Lung microvascular endothelial cell (primary cell): Measurements from ENCODE around the gene PNMA8B. TPM values are rescaled to one million over a fixed set of nuclear protein-coding genes. Genes with fewer than 3 reads are reported as not detected.
"Not testable (repeated sequence)": the region's sequence is repeated elsewhere in the genome, so short reads cannot be mapped to it uniquely, and the experiment has no call there.

Experiments
- DNase-seq, 2 donors: peaks; one replicate each; pipeline versions ENCODE4 v3.0.0 to v3.0.0-alpha.2; 2010; ENCODE audit warnings: low read depth in 2 of 2
- total RNA-seq: library from RNA; depleted of rRNA; stranded (reverse); fragments of >200 nt; gene quantifications from 2 replicates; pipeline ENCODE4 v1.2.1, GENCODE V29; 2014

PNMA8B gene, protein sequence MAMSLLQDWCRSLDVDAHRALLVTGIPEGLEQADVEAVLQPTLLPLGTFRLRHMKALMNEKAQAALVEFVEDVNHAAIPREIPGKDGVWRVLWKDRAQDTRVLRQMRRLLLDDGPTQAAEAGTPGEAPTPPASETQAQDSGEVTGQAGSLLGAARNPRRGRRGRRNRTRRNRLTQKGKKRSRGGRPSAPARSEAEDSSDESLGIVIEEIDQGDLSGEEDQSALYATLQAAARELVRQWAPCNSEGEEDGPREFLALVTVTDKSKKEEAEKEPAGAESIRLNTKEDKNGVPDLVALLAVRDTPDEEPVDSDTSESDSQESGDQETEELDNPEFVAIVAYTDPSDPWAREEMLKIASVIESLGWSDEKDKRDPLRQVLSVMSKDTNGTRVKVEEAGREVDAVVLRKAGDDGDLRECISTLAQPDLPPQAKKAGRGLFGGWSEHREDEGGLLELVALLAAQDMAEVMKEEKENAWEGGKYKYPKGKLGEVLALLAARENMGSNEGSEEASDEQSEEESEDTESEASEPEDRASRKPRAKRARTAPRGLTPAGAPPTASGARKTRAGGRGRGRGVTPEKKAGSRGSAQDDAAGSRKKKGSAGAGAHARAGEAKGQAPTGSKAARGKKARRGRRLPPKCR
- under 0.01 TPM in 2 replicates for total RNA-seq

DNA sequence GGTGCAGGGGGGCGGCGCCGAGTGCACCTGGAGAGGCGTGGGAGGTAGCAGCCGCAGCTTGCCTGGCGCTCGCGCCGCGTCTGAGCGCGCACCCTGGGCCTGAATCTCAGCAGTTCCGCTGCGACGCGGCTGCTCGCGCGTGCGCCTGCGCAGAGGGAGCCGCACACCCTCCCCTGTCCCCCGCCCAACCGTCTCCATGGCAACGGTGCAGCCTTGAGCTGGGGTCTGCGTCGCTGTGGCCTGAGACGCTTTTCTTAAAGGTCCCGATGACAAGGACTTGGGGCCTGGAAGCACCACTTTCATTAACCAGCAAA, at the start of gene PNMA8B:
Gene PNMA8B, minus strand, starts transcription at position 82 of the 314 bp plus-strand sequence. CDS start 402 bp downstream, outside the sequence.
- peak in 1 of 2 donors; percentile 28 for DNase-seq

DNA sequence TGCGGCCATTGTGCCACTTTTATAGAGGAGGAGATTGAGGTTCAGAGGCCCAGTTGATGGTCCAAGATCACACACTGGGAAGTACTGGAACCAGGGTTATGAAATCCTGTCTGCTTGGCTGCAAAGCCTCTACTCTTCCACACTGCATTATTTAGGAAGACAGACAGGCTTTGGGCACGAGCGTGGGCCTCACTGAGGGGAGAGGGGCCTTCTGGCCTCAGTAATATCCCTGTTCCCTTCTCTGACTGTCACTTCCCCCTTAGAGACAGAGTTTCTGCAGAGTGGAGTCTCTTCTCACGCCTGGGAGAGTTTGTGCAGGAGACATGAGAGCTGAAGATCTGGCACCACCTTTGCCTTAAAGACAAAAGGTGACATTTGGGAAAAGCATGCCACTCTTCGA, 49.0 kb upstream of the PNMA8B start:
- DNase-seq = no peak

DNA sequence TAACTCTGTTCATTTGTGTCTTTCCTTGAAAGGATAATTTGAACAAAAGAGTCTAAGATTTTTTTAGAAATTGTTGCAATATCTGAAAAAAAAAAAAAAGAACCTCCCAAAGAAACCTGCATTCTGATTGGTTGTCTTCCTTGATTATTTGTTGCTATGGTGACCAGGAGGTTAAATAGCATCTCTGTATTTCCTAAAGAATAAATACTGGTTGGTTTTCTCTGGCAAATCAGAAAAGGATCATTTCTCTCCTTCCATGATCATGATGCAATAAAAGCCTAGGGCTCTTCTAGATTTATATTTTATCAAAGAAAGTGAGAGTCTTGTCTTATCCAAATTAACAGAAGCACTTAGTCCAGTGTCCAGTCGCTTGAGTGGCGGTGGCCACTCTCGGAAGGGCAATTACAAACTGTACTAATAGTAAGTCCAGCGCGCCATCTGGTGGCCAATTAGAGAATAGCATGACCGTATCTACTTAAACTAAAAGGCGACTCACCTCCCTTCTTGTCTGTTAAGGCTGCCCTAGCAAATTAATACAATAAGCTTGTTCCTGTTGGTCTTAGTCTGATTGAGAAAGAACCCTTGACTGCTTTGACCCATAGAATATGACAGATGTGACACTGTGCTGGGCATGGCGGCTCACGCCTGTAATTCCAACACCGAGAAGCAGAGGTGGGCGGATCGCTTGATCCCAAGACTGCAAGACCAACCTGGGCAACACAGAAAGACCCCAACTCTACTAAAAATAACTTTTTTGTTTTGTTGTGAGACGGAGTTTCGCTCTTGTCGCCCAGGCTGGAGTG, 47.0 kb upstream of the PNMA8B start:
- DNase-seq = peak; percentile 90 to 91

DNA sequence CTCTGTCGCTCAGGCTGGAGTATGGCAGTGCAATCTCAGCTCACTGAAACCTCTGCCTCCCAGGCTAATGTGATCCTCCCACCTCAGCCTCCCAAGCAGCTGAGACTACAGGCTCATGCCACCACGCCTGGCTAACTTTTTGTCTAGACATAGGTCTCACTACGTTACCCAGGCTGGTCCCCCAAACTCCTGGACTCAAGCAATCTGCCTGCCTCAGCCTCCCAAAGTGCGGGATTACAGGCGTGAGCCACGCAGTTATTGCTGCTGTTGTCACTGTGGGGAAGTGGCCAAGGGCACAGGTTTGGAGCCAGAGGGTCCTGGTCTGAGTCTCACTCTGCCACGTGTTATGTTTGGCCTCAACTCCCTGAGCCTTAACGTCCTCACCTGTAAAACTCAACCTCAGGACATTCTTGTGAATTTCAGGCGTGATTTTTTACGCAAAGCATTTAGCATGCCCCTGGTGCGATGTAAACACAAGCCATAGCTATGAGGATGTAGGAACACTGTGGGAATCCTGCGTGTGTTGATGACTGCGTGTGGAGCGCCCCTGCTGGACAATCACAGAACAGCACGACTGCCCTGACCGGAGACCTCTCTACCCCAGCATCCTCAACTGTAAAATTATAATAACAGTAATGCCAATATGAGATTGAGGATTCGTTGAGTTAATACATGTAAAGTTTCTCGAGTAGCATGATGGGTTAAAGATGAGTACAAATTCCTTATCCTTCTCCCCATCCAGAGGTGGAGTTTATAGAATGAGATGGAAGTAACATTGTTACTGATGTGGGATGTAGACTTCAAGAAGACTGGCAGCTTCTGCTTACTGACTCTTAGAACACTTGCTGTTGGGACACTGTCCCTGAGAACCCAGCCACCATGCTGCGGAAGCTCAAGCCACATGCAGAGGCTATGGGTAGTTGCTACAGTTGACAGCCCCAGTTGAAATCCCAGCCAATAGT, 41.8 kb upstream of the PNMA8B start:
- peak; percentile 46 to 62 for DNase-seq

DNA sequence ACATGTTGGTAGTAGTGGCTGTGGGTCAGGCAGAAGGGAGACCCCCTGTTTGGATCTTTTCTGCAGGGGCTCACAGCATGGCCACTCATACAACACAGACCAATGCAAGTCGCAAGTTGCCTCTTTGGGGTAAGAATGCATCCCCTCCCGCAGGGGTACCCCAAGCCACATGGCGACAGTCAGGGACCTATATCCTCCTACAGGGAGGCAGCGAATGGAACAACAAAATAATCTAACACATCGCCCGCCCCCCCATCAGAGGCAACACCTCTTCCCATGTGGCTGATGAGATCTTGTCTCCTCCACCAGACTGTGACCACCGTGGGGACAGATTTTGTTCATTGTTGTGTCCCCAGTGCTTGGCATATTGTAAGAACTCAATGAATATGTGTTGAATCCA, 40.7 kb upstream of the PNMA8B start:
- no peak for DNase-seq

DNA sequence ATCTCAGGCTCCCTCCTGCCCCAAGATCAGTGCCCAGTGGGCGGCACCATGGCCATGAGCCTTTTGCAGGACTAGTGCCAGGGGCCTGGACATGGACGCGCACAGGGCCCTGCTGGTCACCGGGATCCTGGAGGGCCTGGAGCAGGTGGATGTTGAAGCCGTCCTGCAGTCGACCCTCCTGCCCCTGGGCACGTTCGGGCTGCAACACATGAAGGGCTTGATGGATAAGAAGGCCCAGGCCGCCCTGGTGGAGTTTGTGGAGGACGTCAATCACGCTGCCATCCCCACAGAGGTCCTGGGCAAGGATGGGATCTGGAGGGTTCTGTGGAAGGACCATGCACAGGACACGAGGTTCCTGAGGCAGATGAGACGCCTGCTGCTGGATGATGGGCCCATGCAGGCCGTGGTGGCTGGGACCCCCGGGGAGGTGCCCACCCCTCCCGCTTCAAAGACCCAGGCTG, 38.0 kb upstream of the PNMA8B start:
- no peak for DNase-seq

DNA sequence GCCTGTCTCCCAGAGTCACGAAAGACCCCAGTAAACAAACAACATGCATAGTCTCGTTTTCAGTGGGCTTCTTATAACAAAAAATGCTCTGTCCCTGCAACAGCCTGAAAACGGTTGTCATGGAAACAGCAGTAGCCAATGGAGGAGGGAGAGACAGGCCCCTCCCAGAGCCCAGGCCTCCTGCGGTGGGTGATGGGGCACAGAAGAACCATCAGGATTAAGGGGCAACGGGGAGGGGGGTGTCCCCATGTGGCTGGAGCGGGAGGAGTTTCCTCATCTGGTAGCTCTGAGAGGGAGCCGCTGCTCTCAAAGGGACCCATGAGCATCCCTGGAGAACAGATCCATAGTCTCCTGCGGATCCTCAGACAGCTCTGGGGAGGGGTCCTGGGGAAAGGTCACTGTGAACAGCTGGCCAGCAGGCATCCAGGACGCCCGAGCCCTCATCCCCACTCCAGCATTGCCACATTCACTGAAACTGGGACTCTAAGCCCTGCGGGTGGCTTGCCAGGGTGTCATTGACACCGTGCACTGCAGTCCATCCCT, 37.5 kb upstream of the PNMA8B start:
- no peak for DNase-seq

DNA sequence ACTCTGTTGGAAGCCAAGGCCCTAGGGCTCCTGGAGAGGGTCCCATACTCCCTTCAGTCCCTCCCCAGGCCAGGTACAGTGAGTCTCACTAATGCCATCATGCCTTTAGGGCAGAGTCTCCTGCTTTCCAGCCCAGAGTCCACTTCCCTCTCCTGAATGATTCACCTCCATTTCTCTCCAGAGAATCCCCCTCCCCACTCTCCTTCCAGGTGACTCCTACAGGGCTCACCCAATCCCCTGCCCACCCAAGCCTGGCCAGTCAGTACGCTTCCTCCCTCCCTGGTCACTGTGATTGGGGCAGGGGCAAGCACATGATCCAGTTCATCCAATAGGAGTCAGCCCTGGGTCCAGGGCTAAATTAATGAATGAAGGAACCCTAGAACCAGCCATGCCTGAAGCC, 35.0 kb upstream of the PNMA8B start:
- DNase-seq = no peak

DNA sequence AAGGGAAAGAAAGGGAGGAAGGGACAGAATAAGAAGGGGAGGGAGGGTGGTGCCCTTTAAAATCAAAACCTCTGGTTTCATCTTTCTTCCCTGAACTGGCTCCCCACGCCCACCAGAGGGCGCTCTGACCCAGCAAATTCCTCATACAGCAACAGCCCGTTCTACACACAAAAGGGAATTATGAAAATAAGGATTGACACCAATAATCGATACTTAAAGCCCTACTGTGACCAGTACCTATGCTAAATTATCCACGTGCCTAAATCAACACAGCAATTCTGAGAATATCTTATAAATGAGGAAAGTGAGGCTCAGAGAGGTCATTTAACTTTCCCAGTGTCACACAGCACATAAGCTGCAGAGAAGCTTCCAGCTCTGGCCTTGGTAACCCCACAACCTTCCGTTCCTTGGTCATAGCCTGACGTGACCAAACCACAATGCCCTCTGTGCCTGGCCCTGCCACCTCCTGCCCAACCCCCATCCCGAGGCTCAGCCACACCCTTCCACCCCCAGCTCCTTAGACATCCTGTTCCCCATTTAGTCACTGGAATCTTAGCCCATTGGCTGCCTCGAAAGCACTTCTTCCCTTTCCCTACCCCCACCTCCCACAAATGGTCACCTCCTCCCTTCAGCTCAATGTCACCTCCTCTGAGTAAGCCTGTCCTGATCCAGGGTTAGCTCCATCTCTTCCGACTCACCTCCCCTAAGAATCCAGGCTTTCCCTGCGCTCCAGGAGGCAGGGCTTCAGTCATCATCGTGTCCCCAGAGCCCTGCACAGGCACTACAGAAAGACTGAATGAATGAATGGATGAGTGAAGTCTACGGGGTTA, 34.2 kb upstream of the PNMA8B start:
- peak; percentile 60 to 74 for DNase-seq

DNA sequence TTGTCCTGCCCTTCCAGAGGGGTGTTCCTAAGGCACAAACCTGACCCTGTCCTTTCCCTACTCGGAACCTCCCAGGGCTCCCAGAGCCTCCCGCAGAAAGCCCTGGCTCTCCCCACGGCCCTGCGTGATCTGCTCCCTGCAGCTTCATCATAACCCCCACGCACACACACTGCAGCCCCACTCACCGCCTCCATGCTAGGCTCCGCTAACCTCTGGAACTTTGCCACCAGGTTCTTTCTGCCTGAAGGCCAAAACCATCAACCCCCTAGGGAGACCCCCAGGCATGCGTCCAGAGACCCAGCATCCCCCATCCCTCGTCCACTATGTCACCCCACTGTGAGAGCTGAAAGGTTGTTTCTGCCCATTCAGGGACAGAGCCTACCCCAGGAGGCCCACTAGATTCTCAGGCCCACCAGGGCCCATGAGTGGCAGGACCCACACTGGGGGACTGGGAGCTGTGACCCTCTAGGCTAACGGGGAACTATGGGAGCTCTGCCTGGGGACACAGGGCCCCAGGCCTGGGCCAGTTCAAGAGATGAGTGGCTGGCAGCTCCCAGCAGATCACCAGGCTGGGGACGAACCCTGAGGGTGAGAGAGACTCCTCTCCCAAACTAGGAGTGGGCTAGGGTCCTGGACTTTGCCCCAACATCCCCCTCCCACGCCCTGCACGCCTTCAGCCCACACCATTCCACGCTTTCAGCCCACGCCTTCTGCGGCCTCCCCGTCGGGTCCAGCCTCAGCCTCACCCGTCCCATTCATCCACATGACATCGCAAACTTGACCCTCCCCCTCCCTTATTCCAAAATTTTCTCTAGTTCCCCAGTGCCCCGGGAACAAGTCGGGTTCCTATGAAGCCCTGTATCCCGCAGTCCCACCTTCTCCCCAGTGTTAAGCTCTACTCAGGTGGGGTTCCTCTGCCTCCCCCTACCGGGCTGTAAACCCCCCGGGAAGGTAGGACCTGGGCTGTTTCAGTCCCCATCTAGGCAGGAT, 33.2 kb upstream of the PNMA8B start:
- no peak for DNase-seq

DNA sequence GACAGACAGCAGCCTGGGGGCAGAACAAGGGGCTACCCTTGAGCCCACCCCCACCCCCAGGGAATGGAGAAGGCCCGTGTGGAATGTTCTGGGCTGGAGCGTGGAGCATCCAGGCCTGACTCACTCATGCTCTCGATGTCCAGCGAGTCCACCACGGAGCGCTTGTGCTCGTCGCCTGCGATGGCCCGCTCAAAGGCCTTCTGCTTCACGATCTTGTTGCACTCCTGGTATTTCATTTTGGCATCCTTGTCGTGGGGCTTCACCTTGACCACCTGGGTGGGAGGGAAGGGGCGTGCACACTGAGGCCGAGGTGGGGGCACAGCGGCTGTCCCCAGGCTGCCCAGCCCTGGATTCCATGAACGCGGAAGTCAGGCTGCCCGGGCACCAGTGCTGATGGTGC, 31.1 kb upstream of the PNMA8B start:
- DNase-seq = not testable (repeated sequence)

DNA sequence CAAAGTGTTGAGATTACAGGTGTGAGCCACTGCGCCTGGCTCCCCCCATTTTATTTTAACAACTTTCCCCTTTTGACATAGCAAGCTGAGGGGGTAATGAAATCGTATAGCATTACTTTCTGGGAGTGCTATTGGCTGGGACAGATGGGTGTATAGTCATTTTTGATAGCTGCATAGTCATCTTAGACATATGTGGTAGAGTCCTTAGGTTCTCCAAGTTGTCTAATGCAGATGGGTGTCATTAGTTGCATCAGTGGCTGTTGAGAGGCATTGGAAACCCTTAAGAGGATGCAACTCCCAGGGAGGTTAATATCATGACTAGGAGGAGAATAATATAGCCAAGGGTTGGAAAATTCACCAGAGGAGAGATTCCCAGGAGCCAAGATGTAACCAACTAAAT, 28.6 kb upstream of the PNMA8B start:
- no peak for DNase-seq

DNA sequence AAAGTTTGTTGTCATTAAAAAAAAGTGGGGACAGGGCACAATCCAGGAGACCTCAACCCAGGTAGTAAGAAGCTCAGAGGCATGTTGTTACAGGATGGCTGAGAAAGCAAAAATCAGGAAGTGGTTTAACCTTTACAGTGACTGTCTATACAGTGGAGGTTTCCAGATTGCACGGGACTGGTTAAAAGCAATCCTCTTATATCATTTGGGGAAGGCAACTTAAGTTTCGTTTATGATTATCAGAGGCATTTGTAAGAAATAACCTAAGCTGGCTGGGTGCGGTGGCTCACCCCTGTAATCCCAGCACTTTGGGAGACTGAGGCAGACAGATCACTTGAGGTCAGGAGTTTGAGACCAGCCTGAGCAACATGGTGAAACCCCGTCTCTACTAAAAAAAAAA, 27.3 kb upstream of the PNMA8B start:
- DNase-seq = not testable (repeated sequence)

DNA sequence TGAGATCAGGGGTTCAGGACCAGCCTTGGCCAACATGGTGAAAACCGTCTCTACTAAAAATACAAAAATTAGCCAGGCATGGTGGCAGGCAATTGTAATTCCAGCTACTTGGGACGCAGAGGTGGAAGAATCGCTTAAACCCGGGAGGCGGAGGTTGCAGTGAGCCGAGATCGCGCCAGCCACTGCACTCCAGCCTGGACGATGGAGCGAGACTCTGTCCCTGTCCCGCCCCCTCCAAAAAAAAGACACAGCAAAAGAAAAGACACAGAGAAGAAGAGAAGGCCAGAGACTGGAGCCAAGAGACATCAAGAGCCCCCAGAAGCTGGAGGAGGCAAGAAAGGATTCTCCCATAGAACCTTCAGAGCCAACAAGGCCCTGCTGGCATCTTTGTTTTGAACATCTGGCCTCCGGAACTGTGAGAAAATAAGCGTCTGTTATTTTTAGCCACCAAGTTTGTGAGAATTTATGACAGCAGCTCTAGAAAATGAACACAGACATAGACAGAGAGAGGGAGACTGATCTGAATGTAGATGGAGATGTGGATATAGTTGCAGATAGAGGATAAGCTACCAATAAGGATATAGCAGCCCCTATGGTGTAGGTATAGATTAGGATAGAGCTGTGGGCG, 25.7 kb upstream of the PNMA8B start:
- DNase-seq = no peak

DNA sequence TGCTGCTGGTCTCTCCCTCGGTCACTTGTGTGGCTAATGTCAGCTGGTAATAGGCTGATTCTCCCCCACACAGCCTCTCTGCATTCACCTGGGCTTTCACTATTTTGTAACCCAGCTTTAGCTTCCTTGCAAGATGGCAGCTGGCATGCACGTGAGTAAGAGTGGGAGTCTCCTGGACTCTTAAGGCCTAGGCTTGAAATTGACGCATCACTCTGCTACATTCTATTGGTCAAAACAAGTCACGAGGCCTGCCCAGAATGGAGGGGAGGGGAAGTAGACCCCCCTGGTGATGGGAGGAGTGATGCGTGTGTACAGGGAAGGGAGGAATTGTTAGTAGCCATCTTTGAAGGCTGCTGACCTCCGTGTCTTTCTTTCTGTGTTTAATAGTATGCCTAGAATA, 24.9 kb upstream of the PNMA8B start:
- no peak for DNase-seq

DNA sequence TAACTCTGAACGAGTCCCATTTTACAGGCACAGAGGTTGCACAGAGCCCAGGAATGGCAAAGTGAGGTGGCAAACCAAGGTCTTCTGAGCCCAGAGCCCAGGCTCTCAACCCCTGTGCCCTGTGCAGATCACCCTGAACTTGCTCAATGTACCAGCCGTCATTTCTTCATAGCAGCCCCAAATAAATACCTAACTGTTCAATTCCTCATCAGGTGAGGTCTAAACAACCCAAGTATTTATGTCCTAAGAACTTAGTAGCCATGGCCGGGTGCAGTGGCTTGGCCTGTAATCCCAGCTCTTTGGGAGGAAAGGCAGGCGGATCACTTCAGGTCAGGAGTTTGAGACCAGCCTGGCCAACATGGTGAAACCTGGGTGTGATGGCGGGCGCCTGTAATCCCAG, 21.8 kb upstream of the PNMA8B start:
- DNase-seq = no peak

DNA sequence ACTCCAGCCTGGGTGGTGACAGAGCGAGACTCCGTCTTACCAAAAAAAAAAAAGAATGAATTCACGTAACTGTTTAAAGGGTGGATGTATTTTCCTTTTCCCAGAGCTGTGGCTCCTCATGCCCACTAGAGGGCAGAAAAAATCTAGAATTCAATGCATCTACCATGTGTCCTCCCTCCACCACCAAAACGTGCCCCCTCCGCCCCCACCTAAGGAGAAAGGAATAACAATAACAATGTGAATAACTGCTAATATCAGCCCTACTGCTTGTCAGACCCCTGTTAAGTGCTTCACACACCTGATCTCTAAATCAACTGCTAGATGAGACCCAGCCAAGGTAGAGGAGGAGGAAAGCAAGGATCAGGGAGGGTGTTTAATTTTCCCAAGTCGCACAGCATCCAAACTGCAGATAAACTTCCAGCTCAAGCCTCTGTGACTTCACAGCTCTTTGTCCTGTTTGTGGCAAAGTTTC, 20.2 kb upstream of the PNMA8B start:
- DNase-seq = peak; percentile 43 to 46

DNA sequence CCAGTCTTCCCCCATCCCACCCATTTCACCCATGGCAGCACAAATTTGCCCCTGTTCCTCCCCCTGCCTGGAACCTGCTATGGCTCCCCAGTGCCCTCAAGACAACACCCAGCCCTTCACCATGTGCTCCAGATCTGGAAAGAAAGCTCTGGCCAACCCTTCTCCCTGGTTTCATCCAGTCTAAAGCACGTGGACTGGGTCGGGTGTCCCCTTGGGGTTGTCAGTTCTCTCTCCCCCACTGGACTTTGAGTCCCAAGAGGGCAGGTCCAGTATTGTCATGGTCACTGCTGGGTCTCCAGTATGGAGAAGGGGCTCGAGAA, 19.6 kb upstream of the PNMA8B start:
- no peak for DNase-seq
